Fibroblast of lung (primary cell): ENCODE measurements around the gene TSPAN9. TPM values are rescaled to one million over a fixed set of nuclear protein-coding genes. Genes with fewer than 3 reads are reported as not detected.

Experiments
- DNase-seq, 2 donors: peaks; one replicate each; pipeline versions ENCODE4 v3.0.0 to v3.0.0-alpha.2; 2010; ENCODE audit warnings: low read depth in 2 of 2
- H2AFZ ChIP-seq: 2 replicates; pipeline ENCODE4 v1.5.1; 2012; ENCODE audit warnings: low read length, control low read depth, inconsistent platforms
- H3K27ac ChIP-seq: 2 replicates; pipeline ENCODE4 v1.5.1; 2011; ENCODE audit warnings: low read length, control low read depth; ENCODE audit not compliant: insufficient read depth
- H3K27me3 ChIP-seq: 2 replicates; pipeline ENCODE4 v1.5.1; 2011; ENCODE audit warnings: mild to moderate bottlenecking, low read length; ENCODE audit not compliant: control insufficient read depth, insufficient read depth
- H3K36me3 ChIP-seq: 2 replicates; pipeline ENCODE4 v1.5.1; 2011; ENCODE audit warnings: low read length; ENCODE audit not compliant: control insufficient read depth, insufficient read depth
- H3K4me1 ChIP-seq: 2 replicates; pipeline ENCODE4 v1.5.1; 2011; ENCODE audit warnings: low read length; ENCODE audit not compliant: control insufficient read depth, insufficient read depth; ENCODE audit errors: extremely low read depth
- H3K4me2 ChIP-seq: 2 replicates; pipeline ENCODE4 v1.5.1; 2011; ENCODE audit warnings: low read length, control low read depth; ENCODE audit not compliant: insufficient read depth; ENCODE audit errors: extremely low read depth
- H3K4me3 ChIP-seq, 4 experiments: fragments of 200-600 bp in 1 of 4; sonication (generic) in 1 of 4; replicated peaks in 1 of 4; 2 replicates each; pipeline ENCODE4 v1.5.1; 2011 to 2016; ENCODE audit warnings: low read length in 4 of 4, low read depth in 3 of 4, mild to moderate bottlenecking in 3 of 4, control low read depth in 2 of 4, inconsistent platforms in 1 of 4, mixed read lengths in 1 of 4; ENCODE audit not compliant: insufficient read depth in 1 of 4; ENCODE audit errors: control extremely low read depth in 1 of 4
- H3K79me2 ChIP-seq: 2 replicates; pipeline ENCODE4 v1.5.1; 2012; ENCODE audit warnings: mild to moderate bottlenecking, low read length, inconsistent platforms; ENCODE audit not compliant: control insufficient read depth, insufficient read depth
- H3K9ac ChIP-seq: 2 replicates; pipeline ENCODE4 v1.5.1; 2011; ENCODE audit warnings: mild to moderate bottlenecking, low read length, control low read depth; ENCODE audit not compliant: insufficient read depth
- H3K9me3 ChIP-seq: 2 replicates; pipeline ENCODE4 v1.5.1; 2012; ENCODE audit warnings: low read depth, low read length; ENCODE audit not compliant: control insufficient read depth, insufficient read depth
- H4K20me1 ChIP-seq: 2 replicates; pipeline ENCODE4 v1.5.1; 2011; ENCODE audit warnings: low read length; ENCODE audit not compliant: control insufficient read depth, insufficient read depth; ENCODE audit errors: extremely low read depth
- CTCF ChIP-seq, 2 donors: IDR thresholded peaks in 1 of 2; conservative IDR thresholded peaks in 1 of 2; 1 replicate in 1 of 2; 2 replicates in 1 of 2; pipeline ENCODE4 v1.5.1; 2011 to 2012; ENCODE audit warnings: low read length in 2 of 2, control low read depth in 1 of 2, inconsistent platforms in 1 of 2, low read depth in 1 of 2, mild to moderate bottlenecking in 1 of 2
- EZH2 ChIP-seq: IDR thresholded peaks from 2 replicates; pipeline ENCODE4 v1.5.1; 2012; ENCODE audit warnings: low read length, control low read depth, mild to moderate bottlenecking; ENCODE audit errors: missing control alignments
- polyA plus RNA-seq, 2 donors: library from polyadenylated mRNA; depleted of rRNA in 1 of 2; stranded (reverse) in 1 of 2; unstranded in 1 of 2; fragments of >200 nt; gene quantifications; 2 replicates each; pipeline ENCODE4 v1.2.1, GENCODE V29; 2011 to 2012; ENCODE audit warnings: missing spikeins in 1 of 2
- total RNA-seq: library from RNA; depleted of rRNA; stranded (reverse); fragments of >200 nt; gene quantifications from 2 replicates; pipeline ENCODE4 v1.2.1, GENCODE V29; 2014

TSPAN9 gene
- total and polyA plus RNA-seq, 2 donors (not counting 1 experiment from before 2014, with no cell fraction given) = 31.1 to 35.2 TPM

GRCh38 chr12:3140284-3140683, 63.1 kb downstream of the TSPAN9 start:
- Histone ChIP-seq H3K4me1 (no peaks in the 10 kb centered on the region), H3K79me2 (no peaks in the 10 kb centered on the region), H3K4me2 (no peak overlapping the region), H3K9ac (no peak overlapping the region), H2AFZ (no peak overlapping the region), H3K27me3 (no peaks in the 10 kb centered on the region), H3K27ac (no peak overlapping the region), H3K4me3 (no peak overlapping the region), H3K9me3 (no peaks in the 10 kb centered on the region), H3K36me3 (no peaks in the 10 kb centered on the region), H4K20me1 (no peaks in the 10 kb centered on the region)
- DNase-seq = no peak
- TF ChIP-seq CTCF (conservative IDR thresholded peaks at IDR 0.05 in 1 of 2, IDR thresholded peaks at IDR 0.05 in 1 of 2; ENCODE audit: low read depth in 1 of 2, low read length in 2 of 2) = no peak
- no peak for TF ChIP-seq EZH2

GRCh38 chr12:3141339-3142321, 64.5 kb downstream of the TSPAN9 start:
- no peaks in the 10 kb centered on the region for H3K9me3 ChIP-seq
- H3K79me2 ChIP-seq = no peaks in the 10 kb centered on the region
- H2AFZ ChIP-seq = no peak overlapping the region
- no peaks in the 10 kb centered on the region for H4K20me1 ChIP-seq
- H3K4me2 ChIP-seq = no peak overlapping the region
- TF ChIP-seq EZH2 (no peak), CTCF (conservative IDR thresholded peaks at IDR 0.05 in 1 of 2, IDR thresholded peaks at IDR 0.05 in 1 of 2; ENCODE audit: low read depth in 1 of 2, low read length in 2 of 2) (no peak)
- no peaks in the 10 kb centered on the region for H3K4me1 ChIP-seq
- H3K4me3 ChIP-seq = no peak overlapping the region
- H3K9ac ChIP-seq = no peak overlapping the region
- DNase-seq = no peak
- no peak overlapping the region for H3K27ac ChIP-seq
- H3K27me3 ChIP-seq = no peaks in the 10 kb centered on the region
- H3K36me3 ChIP-seq = no peaks in the 10 kb centered on the region

- no peaks in the 10 kb centered on the region for H3K36me3 ChIP-seq
- H3K9ac ChIP-seq = no peak overlapping the region
- no peaks in the 10 kb centered on the region for H3K79me2 ChIP-seq
- H3K9me3 ChIP-seq = no peaks in the 10 kb centered on the region
- no peaks in the 10 kb centered on the region for H3K27me3 ChIP-seq
- no peak for DNase-seq
- no peak overlapping the region for H3K4me3 ChIP-seq
- no peak overlapping the region for H3K27ac ChIP-seq
- TF ChIP-seq EZH2 = no peak
- no peak for TF ChIP-seq CTCF (conservative IDR thresholded peaks at IDR 0.05 in 1 of 2, IDR thresholded peaks at IDR 0.05 in 1 of 2; ENCODE audit: low read depth in 1 of 2, low read length in 2 of 2)
- H3K4me2 ChIP-seq = no peak overlapping the region
- H3K4me1 ChIP-seq = no peaks in the 10 kb centered on the region
- no peak overlapping the region for H2AFZ ChIP-seq
- H4K20me1 ChIP-seq = no peaks in the 10 kb centered on the region
These were observed 65.2 kb downstream of the TSPAN9 start for GRCh38 chr12:3142386-3142785.
